H9 (cell line): ENCODE measurements around the gene FCN1. TPM values are rescaled to one million over a fixed set of nuclear protein-coding genes. Genes with fewer than 3 reads are reported as not detected.

ENCODE experiments used
- DNase-seq: peaks from one replicate; pipeline ENCODE4 v3.0.0-alpha.2; 2017
- H2AFZ ChIP-seq: one replicate; pipeline ENCODE4 v1.6.1; 2013; ENCODE audit warnings: mild to moderate bottlenecking, low read length, control low read depth, moderate library complexity
- H2AK5ac ChIP-seq: 2 replicates; pipeline ENCODE4 v1.6.1; 2013; ENCODE audit warnings: low read length, control low read depth, mixed read lengths; ENCODE audit not compliant: insufficient read length
- H2BK120ac ChIP-seq: one replicate; pipeline ENCODE4 v1.6.1; 2013; ENCODE audit warnings: low read depth, mild to moderate bottlenecking, low read length, control low read depth, inconsistent platforms; ENCODE audit not compliant: poor library complexity, severe bottlenecking
- H2BK12ac ChIP-seq: 2 replicates; pipeline ENCODE4 v1.6.1; 2013; ENCODE audit warnings: low read length, control low read depth, mixed read lengths, low read depth; ENCODE audit not compliant: insufficient read length
- H2BK15ac ChIP-seq: 2 replicates; pipeline ENCODE4 v1.6.1; 2013; ENCODE audit warnings: low read depth, low read length, control low read depth
- H2BK20ac ChIP-seq: one replicate; pipeline ENCODE4 v1.6.1; 2013; ENCODE audit warnings: low read depth, mild to moderate bottlenecking, low read length, control low read depth, inconsistent platforms; ENCODE audit not compliant: poor library complexity, severe bottlenecking
- H2BK5ac ChIP-seq: 2 replicates; pipeline ENCODE4 v1.6.1; 2013; ENCODE audit warnings: low read length, control low read depth, mixed read lengths; ENCODE audit not compliant: insufficient read length
- H3K14ac ChIP-seq: 2 replicates; pipeline ENCODE4 v1.6.1; 2013; ENCODE audit warnings: low read length, control low read depth; ENCODE audit not compliant: insufficient read depth
- H3K18ac ChIP-seq: 2 replicates; pipeline ENCODE4 v1.6.1; 2013; ENCODE audit warnings: low read depth, mild to moderate bottlenecking, mixed read lengths, low read length, control low read depth; ENCODE audit not compliant: insufficient read length
- H3K23ac ChIP-seq: 2 replicates; pipeline ENCODE4 v1.6.1; 2013; ENCODE audit warnings: low read length, control low read depth, mixed read lengths, low read depth; ENCODE audit not compliant: insufficient read length
- H3K23me2 ChIP-seq: 2 replicates; pipeline ENCODE4 v1.6.1; 2013; ENCODE audit warnings: low read depth, mild to moderate bottlenecking, mixed read lengths, low read length, control low read depth; ENCODE audit not compliant: insufficient read length, poor library complexity, severe bottlenecking
- H3K27ac ChIP-seq: 2 replicates; pipeline ENCODE4 v1.5.1; 2013; ENCODE audit warnings: low read length, control low read depth, mixed read lengths, low read depth; ENCODE audit not compliant: insufficient read length
- H3K27me3 ChIP-seq: 2 replicates; pipeline ENCODE4 v1.6.1; 2013; ENCODE audit warnings: low read length, control low read depth, inconsistent platforms; ENCODE audit not compliant: insufficient read depth
- H3K4ac ChIP-seq: 2 replicates; pipeline ENCODE4 v1.6.1; 2013; ENCODE audit warnings: low read depth, mild to moderate bottlenecking, control low read depth, inconsistent platforms, low read length, moderate library complexity
- H3K4me1 ChIP-seq: 2 replicates; pipeline ENCODE4 v1.6.1; 2013; ENCODE audit warnings: low read length, control low read depth, inconsistent platforms; ENCODE audit not compliant: insufficient read depth
- H3K4me2 ChIP-seq: 2 replicates; pipeline ENCODE4 v1.6.1; 2013; ENCODE audit warnings: low read length, control low read depth, mixed read lengths; ENCODE audit not compliant: insufficient read length, insufficient read depth
- H3K56ac ChIP-seq: 2 replicates; pipeline ENCODE4 v1.6.1; 2013; ENCODE audit warnings: low read depth, mild to moderate bottlenecking, mixed read lengths, low read length, control low read depth; ENCODE audit not compliant: insufficient read length
- H3K79me1 ChIP-seq: 2 replicates; pipeline ENCODE4 v1.6.1; 2013; ENCODE audit warnings: low read depth, mild to moderate bottlenecking, moderate library complexity, low read length, control low read depth, inconsistent platforms; ENCODE audit not compliant: insufficient read depth, poor library complexity, severe bottlenecking
- H3K79me2 ChIP-seq: 2 replicates; pipeline ENCODE4 v1.6.1; 2013; ENCODE audit warnings: low read length, control low read depth, inconsistent platforms; ENCODE audit not compliant: insufficient read depth
- H3K9ac ChIP-seq: 2 replicates; pipeline ENCODE4 v1.6.1; 2013; ENCODE audit warnings: low read length, control low read depth, mixed read lengths; ENCODE audit not compliant: insufficient read length; ENCODE audit errors: extremely low read depth
- H3K9me3 ChIP-seq: one replicate; pipeline ENCODE4 v1.6.1; 2013; ENCODE audit warnings: low read depth, low read length, inconsistent platforms; ENCODE audit not compliant: control insufficient read depth
- H3T11ph ChIP-seq: one replicate; pipeline ENCODE4 v1.6.1; 2013; ENCODE audit warnings: mild to moderate bottlenecking, low read length, control low read depth, inconsistent platforms
- H4K20me1 ChIP-seq: one replicate; pipeline ENCODE4 v1.6.1; 2013; ENCODE audit not compliant: control insufficient read depth, insufficient read length, insufficient read depth
- H4K5ac ChIP-seq: 2 replicates; pipeline ENCODE4 v1.6.1; 2013; ENCODE audit warnings: low read depth, mild to moderate bottlenecking, mixed read lengths, low read length, control low read depth; ENCODE audit not compliant: insufficient read length
- H4K8ac ChIP-seq: replicated peaks from 2 replicates; pipeline ENCODE4 v1.6.1; 2013; ENCODE audit warnings: low read length, control low read depth, mixed read lengths, low read depth; ENCODE audit not compliant: insufficient read length
- H4K91ac ChIP-seq: 2 replicates; pipeline ENCODE4 v1.6.1; 2013; ENCODE audit warnings: low read depth, mild to moderate bottlenecking, moderate library complexity, mixed read lengths, low read length, control low read depth; ENCODE audit not compliant: insufficient read length
- H3K27ac Mint-ChIP-seq, 3 experiments: 2 replicates in 2 of 3; 3 replicates in 1 of 3; pipeline ENCODE4 v1.8.0; 2020 to 2021; ENCODE audit warnings: mixed read lengths in 3 of 3, mild to moderate bottlenecking in 1 of 3, moderate library complexity in 1 of 3
- H3K27me3 Mint-ChIP-seq: 2 replicates; pipeline ENCODE4 v1.8.0; 2021; ENCODE audit warnings: low read depth, mild to moderate bottlenecking, moderate library complexity, mixed read lengths
- H3K36me3 Mint-ChIP-seq, 3 experiments: 2 replicates in 2 of 3; 3 replicates in 1 of 3; pipeline ENCODE4 v1.8.0; 2020 to 2021; ENCODE audit warnings: low read depth in 3 of 3, mixed read lengths in 3 of 3; ENCODE audit not compliant: insufficient read depth in 1 of 3
- H3K4me1 Mint-ChIP-seq, 2 experiments: 2 replicates each; pipeline ENCODE4 v1.8.0; 2020; ENCODE audit warnings: mixed read lengths in 2 of 2
- H3K4me3 Mint-ChIP-seq, 2 experiments: 2 replicates in 1 of 2; 3 replicates in 1 of 2; pipeline ENCODE4 v1.8.0; 2020 to 2021; ENCODE audit warnings: mild to moderate bottlenecking in 2 of 2, mixed read lengths in 2 of 2, moderate library complexity in 1 of 2
- H3K9me3 Mint-ChIP-seq, 2 experiments: 2 replicates in 1 of 2; 3 replicates in 1 of 2; pipeline ENCODE4 v1.8.0; 2020; ENCODE audit warnings: mild to moderate bottlenecking in 2 of 2, mixed read lengths in 2 of 2, moderate library complexity in 1 of 2
- CTCF ChIP-seq: fragments of 200-600 bp; sonication (generic); conservative IDR thresholded peaks from 3 replicates; pipeline ENCODE4 v1.8.0; 2021; ENCODE audit warnings: antibody characterized with exemption, mild to moderate bottlenecking
- WGBS: extraction: QIAGEN DNeasy Blood & Tissue Kit; methylation state at CpG from one replicate; pipeline ENCODE4 v1.1.7; 2013; ENCODE audit warnings: missing lambda C conversion rate, low lambda C conversion rate, mixed read lengths; ENCODE audit not compliant: insufficient read length; ENCODE audit errors: extremely low coverage; 5-methylcytosine and 5-hydroxymethylcytosine counted together
- total RNA-seq: library from RNA; stranded (reverse); gene quantifications from 2 replicates; pipeline ENCODE4 v1.2.1, GENCODE V29; 2021

The FCN1 gene
- total RNA-seq, 1 experiment from 2014 or later = not detected

- Histone ChIP-seq H3K79me1 (no peaks in the 10 kb centered on the region), H3K23me2 (no peaks in the 10 kb centered on the region), H2BK20ac (no peak overlapping the region), H2BK12ac (no peak overlapping the region), H3K23ac (no peak overlapping the region), H3K18ac (no peak overlapping the region), H2BK120ac (no peak overlapping the region), H3K4ac (no peak overlapping the region), H3T11ph (no peak overlapping the region), H3K14ac (no peak overlapping the region), H2AFZ (no peak overlapping the region), H2AK5ac (no peak overlapping the region), H4K8ac (no peak overlapping the region), H3K27ac (no peak overlapping the region), H3K79me2 (no peaks in the 10 kb centered on the region), H3K4me2 (no peak overlapping the region), H3K9ac (no peak overlapping the region), H4K20me1 (no peaks in the 10 kb centered on the region), H3K9me3 (no peaks in the 10 kb centered on the region), H3K4me1 (no peaks in the 10 kb centered on the region), H2BK15ac (no peak overlapping the region), H3K27me3 (no peaks in the 10 kb centered on the region; the same call in 1 of the 2 replicates), H4K5ac (no peak overlapping the region), H2BK5ac (no peak overlapping the region), H3K56ac (no peak overlapping the region), H4K91ac (no peak overlapping the region)
- no peak for TF ChIP-seq CTCF
- WGBS = no CpG with 5 or more reads among the region's 15 CpGs
- peaks cover 10 to 11% of the 10 kb centered on the region in 2 experiments for H3K4me1 Mint-ChIP-seq
- H3K4me3 Mint-ChIP-seq = no peak overlapping the region
- H3K27ac Mint-ChIP-seq = no peak overlapping the region
- peaks cover 19% of the 10 kb centered on the region for H3K27me3 Mint-ChIP-seq
- H3K9me3 Mint-ChIP-seq = no peaks in the 10 kb centered on the region
- no peaks in the 10 kb centered on the region for H3K36me3 Mint-ChIP-seq
- DNase-seq = no peak
These were observed 26.1 kb upstream of the FCN1 start for GRCh38 chr9:134943836-134944235.
